GM12891 (cell line): Measurements from ENCODE around the gene PIGQ.

Source experiments
- POLR2A ChIP-seq: IDR thresholded peaks from 2 replicates; pipeline ENCODE4 v1.6.1; 2011; ENCODE audit warnings: low read depth, low read length, control low read depth
- SPI1 ChIP-seq: IDR thresholded peaks from 2 replicates; pipeline ENCODE4 v1.6.1; 2011; ENCODE audit warnings: low read depth, low read length, control low read depth
- TAF1 ChIP-seq: IDR thresholded peaks from 2 replicates; pipeline ENCODE4 v1.6.1; 2011; ENCODE audit warnings: low read depth, low read length, control low read depth

GRCh38 chr16:615122-615521, 45.4 kb downstream of the PIGQ start:
- TF ChIP-seq POLR2A (no peak), TAF1 (no peak), SPI1 (no peak)
